H9 (cell line): ENCODE measurements around the gene GREB1L. TPM values are rescaled to one million over a fixed set of nuclear protein-coding genes. Genes with fewer than 3 reads are reported as not detected.

Experiments
- DNase-seq: peaks from one replicate; pipeline ENCODE4 v3.0.0-alpha.2; 2017
- H2AFZ ChIP-seq: one replicate; pipeline ENCODE4 v1.6.1; 2013; ENCODE audit warnings: mild to moderate bottlenecking, low read length, control low read depth, moderate library complexity
- H2AK5ac ChIP-seq: 2 replicates; pipeline ENCODE4 v1.6.1; 2013; ENCODE audit warnings: low read length, control low read depth, mixed read lengths; ENCODE audit not compliant: insufficient read length
- H2BK120ac ChIP-seq: one replicate; pipeline ENCODE4 v1.6.1; 2013; ENCODE audit warnings: low read depth, mild to moderate bottlenecking, low read length, control low read depth, inconsistent platforms; ENCODE audit not compliant: poor library complexity, severe bottlenecking
- H2BK12ac ChIP-seq: 2 replicates; pipeline ENCODE4 v1.6.1; 2013; ENCODE audit warnings: low read length, control low read depth, mixed read lengths, low read depth; ENCODE audit not compliant: insufficient read length
- H2BK15ac ChIP-seq: 2 replicates; pipeline ENCODE4 v1.6.1; 2013; ENCODE audit warnings: low read depth, low read length, control low read depth
- H2BK20ac ChIP-seq: one replicate; pipeline ENCODE4 v1.6.1; 2013; ENCODE audit warnings: low read depth, mild to moderate bottlenecking, low read length, control low read depth, inconsistent platforms; ENCODE audit not compliant: poor library complexity, severe bottlenecking
- H2BK5ac ChIP-seq: 2 replicates; pipeline ENCODE4 v1.6.1; 2013; ENCODE audit warnings: low read length, control low read depth, mixed read lengths; ENCODE audit not compliant: insufficient read length
- H3K14ac ChIP-seq: 2 replicates; pipeline ENCODE4 v1.6.1; 2013; ENCODE audit warnings: low read length, control low read depth; ENCODE audit not compliant: insufficient read depth
- H3K18ac ChIP-seq: 2 replicates; pipeline ENCODE4 v1.6.1; 2013; ENCODE audit warnings: low read depth, mild to moderate bottlenecking, mixed read lengths, low read length, control low read depth; ENCODE audit not compliant: insufficient read length
- H3K23ac ChIP-seq: 2 replicates; pipeline ENCODE4 v1.6.1; 2013; ENCODE audit warnings: low read length, control low read depth, mixed read lengths, low read depth; ENCODE audit not compliant: insufficient read length
- H3K23me2 ChIP-seq: 2 replicates; pipeline ENCODE4 v1.6.1; 2013; ENCODE audit warnings: low read depth, mild to moderate bottlenecking, mixed read lengths, low read length, control low read depth; ENCODE audit not compliant: insufficient read length, poor library complexity, severe bottlenecking
- H3K27ac ChIP-seq: 2 replicates; pipeline ENCODE4 v1.5.1; 2013; ENCODE audit warnings: low read length, control low read depth, mixed read lengths, low read depth; ENCODE audit not compliant: insufficient read length
- H3K27me3 ChIP-seq: 2 replicates; pipeline ENCODE4 v1.6.1; 2013; ENCODE audit warnings: low read length, control low read depth, inconsistent platforms; ENCODE audit not compliant: insufficient read depth
- H3K4ac ChIP-seq: 2 replicates; pipeline ENCODE4 v1.6.1; 2013; ENCODE audit warnings: low read depth, mild to moderate bottlenecking, control low read depth, inconsistent platforms, low read length, moderate library complexity
- H3K4me1 ChIP-seq: 2 replicates; pipeline ENCODE4 v1.6.1; 2013; ENCODE audit warnings: low read length, control low read depth, inconsistent platforms; ENCODE audit not compliant: insufficient read depth
- H3K4me2 ChIP-seq: 2 replicates; pipeline ENCODE4 v1.6.1; 2013; ENCODE audit warnings: low read length, control low read depth, mixed read lengths; ENCODE audit not compliant: insufficient read length, insufficient read depth
- H3K56ac ChIP-seq: 2 replicates; pipeline ENCODE4 v1.6.1; 2013; ENCODE audit warnings: low read depth, mild to moderate bottlenecking, mixed read lengths, low read length, control low read depth; ENCODE audit not compliant: insufficient read length
- H3K79me1 ChIP-seq: 2 replicates; pipeline ENCODE4 v1.6.1; 2013; ENCODE audit warnings: low read depth, mild to moderate bottlenecking, moderate library complexity, low read length, control low read depth, inconsistent platforms; ENCODE audit not compliant: insufficient read depth, poor library complexity, severe bottlenecking
- H3K79me2 ChIP-seq: 2 replicates; pipeline ENCODE4 v1.6.1; 2013; ENCODE audit warnings: low read length, control low read depth, inconsistent platforms; ENCODE audit not compliant: insufficient read depth
- H3K9ac ChIP-seq: 2 replicates; pipeline ENCODE4 v1.6.1; 2013; ENCODE audit warnings: low read length, control low read depth, mixed read lengths; ENCODE audit not compliant: insufficient read length; ENCODE audit errors: extremely low read depth
- H3K9me3 ChIP-seq: one replicate; pipeline ENCODE4 v1.6.1; 2013; ENCODE audit warnings: low read depth, low read length, inconsistent platforms; ENCODE audit not compliant: control insufficient read depth
- H3T11ph ChIP-seq: one replicate; pipeline ENCODE4 v1.6.1; 2013; ENCODE audit warnings: mild to moderate bottlenecking, low read length, control low read depth, inconsistent platforms
- H4K20me1 ChIP-seq: one replicate; pipeline ENCODE4 v1.6.1; 2013; ENCODE audit not compliant: control insufficient read depth, insufficient read length, insufficient read depth
- H4K5ac ChIP-seq: 2 replicates; pipeline ENCODE4 v1.6.1; 2013; ENCODE audit warnings: low read depth, mild to moderate bottlenecking, mixed read lengths, low read length, control low read depth; ENCODE audit not compliant: insufficient read length
- H4K8ac ChIP-seq: replicated peaks from 2 replicates; pipeline ENCODE4 v1.6.1; 2013; ENCODE audit warnings: low read length, control low read depth, mixed read lengths, low read depth; ENCODE audit not compliant: insufficient read length
- H4K91ac ChIP-seq: 2 replicates; pipeline ENCODE4 v1.6.1; 2013; ENCODE audit warnings: low read depth, mild to moderate bottlenecking, moderate library complexity, mixed read lengths, low read length, control low read depth; ENCODE audit not compliant: insufficient read length
- H3K27ac Mint-ChIP-seq, 3 experiments: 2 replicates in 2 of 3; 3 replicates in 1 of 3; pipeline ENCODE4 v1.8.0; 2020 to 2021; ENCODE audit warnings: mixed read lengths in 3 of 3, mild to moderate bottlenecking in 1 of 3, moderate library complexity in 1 of 3
- H3K27me3 Mint-ChIP-seq: 2 replicates; pipeline ENCODE4 v1.8.0; 2021; ENCODE audit warnings: low read depth, mild to moderate bottlenecking, moderate library complexity, mixed read lengths
- H3K36me3 Mint-ChIP-seq, 3 experiments: 2 replicates in 2 of 3; 3 replicates in 1 of 3; pipeline ENCODE4 v1.8.0; 2020 to 2021; ENCODE audit warnings: low read depth in 3 of 3, mixed read lengths in 3 of 3; ENCODE audit not compliant: insufficient read depth in 1 of 3
- H3K4me1 Mint-ChIP-seq, 2 experiments: 2 replicates each; pipeline ENCODE4 v1.8.0; 2020; ENCODE audit warnings: mixed read lengths in 2 of 2
- H3K4me3 Mint-ChIP-seq, 2 experiments: 2 replicates in 1 of 2; 3 replicates in 1 of 2; pipeline ENCODE4 v1.8.0; 2020 to 2021; ENCODE audit warnings: mild to moderate bottlenecking in 2 of 2, mixed read lengths in 2 of 2, moderate library complexity in 1 of 2
- H3K9me3 Mint-ChIP-seq, 2 experiments: 2 replicates in 1 of 2; 3 replicates in 1 of 2; pipeline ENCODE4 v1.8.0; 2020; ENCODE audit warnings: mild to moderate bottlenecking in 2 of 2, mixed read lengths in 2 of 2, moderate library complexity in 1 of 2
- CTCF ChIP-seq: fragments of 200-600 bp; sonication (generic); conservative IDR thresholded peaks from 3 replicates; pipeline ENCODE4 v1.8.0; 2021; ENCODE audit warnings: antibody characterized with exemption, mild to moderate bottlenecking
- WGBS: extraction: QIAGEN DNeasy Blood & Tissue Kit; methylation state at CpG from one replicate; pipeline ENCODE4 v1.1.7; 2013; ENCODE audit warnings: missing lambda C conversion rate, low lambda C conversion rate, mixed read lengths; ENCODE audit not compliant: insufficient read length; ENCODE audit errors: extremely low coverage; 5-methylcytosine and 5-hydroxymethylcytosine counted together
- total RNA-seq: library from RNA; stranded (reverse); gene quantifications from 2 replicates; pipeline ENCODE4 v1.2.1, GENCODE V29; 2021

Gene GREB1L
- total RNA-seq, 1 experiment from 2014 or later, result 2.7 TPM

GRCh38 chr18:21230436-21230835 is 11.6 kb upstream of the GREB1L start:
- Histone ChIP-seq H3T11ph (no peak overlapping the region), H4K5ac (no peak overlapping the region), H3K4me2 (no peak overlapping the region), H2AFZ (no peak overlapping the region), H3K56ac (no peak overlapping the region), H3K14ac (no peak overlapping the region), H4K8ac (no peak overlapping the region), H3K9me3 (no peaks in the 10 kb centered on the region), H2AK5ac (no peak overlapping the region), H3K27ac (no peak overlapping the region), H3K27me3 (no peaks in the 10 kb centered on the region), H4K20me1 (no peaks in the 10 kb centered on the region), H3K23me2 (no peaks in the 10 kb centered on the region), H2BK12ac (no peak overlapping the region), H3K23ac (no peak overlapping the region), H4K91ac (no peak overlapping the region), H2BK5ac (no peak overlapping the region), H2BK120ac (no peak overlapping the region), H3K9ac (no peak overlapping the region), H3K4me1 (no peaks in the 10 kb centered on the region), H3K4ac (no peak overlapping the region), H3K79me1 (no peaks in the 10 kb centered on the region), H3K18ac (no peak overlapping the region), H3K79me2 (no peaks in the 10 kb centered on the region), H2BK15ac (no peak overlapping the region), H2BK20ac (no peak overlapping the region)
- no peak for TF ChIP-seq CTCF
- Mint-ChIP-seq H3K36me3 (no peaks in the 10 kb centered on the region; a peak in 1 of 7 replicates), H3K27me3 (peaks cover 13% of the 10 kb centered on the region), H3K9me3 (no peaks in the 10 kb centered on the region), H3K4me3 (no peak overlapping the region), H3K4me1 (no peaks in the 10 kb centered on the region), H3K27ac (no peak overlapping the region)
- WGBS, result no CpG with 5 or more reads among the region's 6 CpGs
- no peak for DNase-seq
